Neural progenitor cell (in vitro differentiated cells): ENCODE measurements around the gene SCAF8.

Experiments
- CTCF ChIP-seq: fragments of 200-600 bp; sonication (generic); IDR thresholded peaks from 2 replicates; pipeline ENCODE4 v1.5.1; 2017; ENCODE audit warnings: antibody characterized with exemption, mild to moderate bottlenecking
- EZH2 ChIP-seq: fragments of 200-600 bp; sonication (generic); IDR thresholded peaks from 2 replicates; pipeline ENCODE4 v1.6.1; 2017; ENCODE audit warnings: antibody characterized with exemption, mild to moderate bottlenecking, moderate library complexity

DNA sequence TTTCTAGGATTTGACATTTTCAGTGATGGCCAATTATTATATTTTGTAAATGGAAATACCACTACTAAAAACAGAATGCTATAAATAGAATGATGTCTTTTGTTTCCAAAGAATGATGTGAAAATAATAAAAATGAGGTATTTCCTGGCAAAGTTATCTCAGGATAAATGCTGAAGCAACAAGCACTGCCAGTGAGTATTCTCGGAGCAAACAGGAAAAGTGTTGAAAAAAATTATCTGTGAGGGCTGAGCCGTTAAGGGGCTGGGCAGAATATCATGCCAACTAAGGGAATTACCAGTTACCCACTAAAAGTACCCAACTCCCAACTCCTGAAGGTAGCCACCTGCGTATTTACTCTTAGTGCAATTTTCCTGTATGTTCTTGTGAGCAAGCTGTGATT lies 23.6 kb upstream of the SCAF8 start:
- TF ChIP-seq EZH2 (no peak), CTCF (no peak)
